Raji (cell line): ENCODE results near the gene HMX1.

ENCODE experiments used
- POLR2A ChIP-seq: IDR thresholded peaks from 2 replicates; pipeline ENCODE4 v1.6.1; 2011; ENCODE audit warnings: low read depth, low read length, control low read depth; ENCODE audit not compliant: insufficient read depth

Gene HMX1

GRCh38 chr4:8851321-8852117 is 20.1 kb downstream of the HMX1 start:
- no peak for TF ChIP-seq POLR2A

GRCh38 chr4:8850830-8851188 is 20.8 kb downstream of the HMX1 start:
- no peak for TF ChIP-seq POLR2A

GRCh38 chr4:8850074-8850829 is 21.4 kb downstream of the HMX1 start:
- TF ChIP-seq POLR2A: no peak

- no peak for TF ChIP-seq POLR2A
Measured at GRCh38 chr4:8849266-8850073, 22.2 kb downstream of the HMX1 start.

GRCh38 chr4:8848507-8849265 is 23.0 kb downstream of the HMX1 start:
- TF ChIP-seq POLR2A: no peak

- TF ChIP-seq POLR2A: no peak
Measured at GRCh38 chr4:8847764-8848163, 23.9 kb downstream of the HMX1 start.

- no peak for TF ChIP-seq POLR2A
Measured at GRCh38 chr4:8847331-8847730, 24.3 kb downstream of the HMX1 start.

GRCh38 chr4:8846826-8847225 is 24.8 kb downstream of the HMX1 start:
- TF ChIP-seq POLR2A: no peak

GRCh38 chr4:8846046-8846720 is 25.5 kb downstream of the HMX1 start:
- no peak for TF ChIP-seq POLR2A

GRCh38 chr4:8844976-8845690 is 26.5 kb downstream of the HMX1 start:
- TF ChIP-seq POLR2A: no peak

GRCh38 chr4:8843597-8843996 is 28.0 kb downstream of the HMX1 start:
- TF ChIP-seq POLR2A: no peak

- TF ChIP-seq POLR2A: no peak
Measured at GRCh38 chr4:8842614-8843013, 29.0 kb downstream of the HMX1 start.

- TF ChIP-seq POLR2A: no peak
Measured at GRCh38 chr4:8841678-8842268, 29.9 kb downstream of the HMX1 start.
